HG03095 (cell line): ENCODE measurements around the gene ABCA12.

Experiments used
- ATAC-seq: cut with Tn5 transposase; IDR thresholded peaks from one replicate; pipeline ENCODE4 v1.9.1; 2021; ENCODE audit warnings: moderate library complexity; ENCODE audit not compliant: unreplicated experiment

Gene ABCA12

GRCh38 chr2:215137329-215137686 lies 1.1 kb downstream of the ABCA12 start:
- ATAC-seq: no peak

GRCh38 chr2:215136669-215137328 lies 1.6 kb downstream of the ABCA12 start:
- peak; percentile 48 for ATAC-seq

- ATAC-seq: no peak
Measured at GRCh38 chr2:215120401-215120800, 18.0 kb downstream of the ABCA12 start.

- no peak for ATAC-seq
Measured at GRCh38 chr2:215119847-215120246, 18.6 kb downstream of the ABCA12 start.

GRCh38 chr2:215110918-215111317 lies 27.5 kb downstream of the ABCA12 start:
- ATAC-seq: no peak

GRCh38 chr2:215107216-215108056 lies 31.0 kb downstream of the ABCA12 start:
- no peak for ATAC-seq

GRCh38 chr2:215105607-215106354 lies 32.6 kb downstream of the ABCA12 start:
- no peak for ATAC-seq

- ATAC-seq: no peak
Measured at GRCh38 chr2:215104226-215104625, 34.2 kb downstream of the ABCA12 start.

- ATAC-seq: no peak
Measured at GRCh38 chr2:215098875-215099274, 39.6 kb downstream of the ABCA12 start.

- ATAC-seq: no peak
Measured at GRCh38 chr2:215084080-215084479, 54.3 kb downstream of the ABCA12 start.

- ATAC-seq: no peak
Measured at GRCh38 chr2:215083146-215083545, 55.3 kb downstream of the ABCA12 start.

- no peak for ATAC-seq
Measured at GRCh38 chr2:215082446-215082845, 56.0 kb downstream of the ABCA12 start.

- ATAC-seq: no peak
Measured at GRCh38 chr2:215080545-215080944, 57.9 kb downstream of the ABCA12 start.

- no peak for ATAC-seq
Measured at GRCh38 chr2:215071676-215072075, 66.8 kb downstream of the ABCA12 start.

- ATAC-seq: no peak
Measured at GRCh38 chr2:215068399-215068798, 70.0 kb downstream of the ABCA12 start.

- no peak for ATAC-seq
Measured at GRCh38 chr2:215066124-215066523, 72.3 kb downstream of the ABCA12 start.

GRCh38 chr2:215063526-215063925 lies 74.9 kb downstream of the ABCA12 start:
- ATAC-seq: no peak

GRCh38 chr2:215060861-215061536 lies 77.4 kb downstream of the ABCA12 start:
- no peak for ATAC-seq

- no peak for ATAC-seq
Measured at GRCh38 chr2:215059724-215060123, 78.7 kb downstream of the ABCA12 start.

- ATAC-seq: no peak
Measured at GRCh38 chr2:215055891-215056290, 82.5 kb downstream of the ABCA12 start.

GRCh38 chr2:215052810-215053209 lies 85.6 kb downstream of the ABCA12 start:
- ATAC-seq: no peak
